GM18870 (cell line): ENCODE data around the gene BTBD9.

Source experiments
- ATAC-seq: cut with Tn5 transposase; IDR thresholded peaks from one replicate; pipeline ENCODE4 v1.9.1; 2021; ENCODE audit warnings: moderate library complexity; ENCODE audit not compliant: unreplicated experiment

BTBD9 gene

DNA sequence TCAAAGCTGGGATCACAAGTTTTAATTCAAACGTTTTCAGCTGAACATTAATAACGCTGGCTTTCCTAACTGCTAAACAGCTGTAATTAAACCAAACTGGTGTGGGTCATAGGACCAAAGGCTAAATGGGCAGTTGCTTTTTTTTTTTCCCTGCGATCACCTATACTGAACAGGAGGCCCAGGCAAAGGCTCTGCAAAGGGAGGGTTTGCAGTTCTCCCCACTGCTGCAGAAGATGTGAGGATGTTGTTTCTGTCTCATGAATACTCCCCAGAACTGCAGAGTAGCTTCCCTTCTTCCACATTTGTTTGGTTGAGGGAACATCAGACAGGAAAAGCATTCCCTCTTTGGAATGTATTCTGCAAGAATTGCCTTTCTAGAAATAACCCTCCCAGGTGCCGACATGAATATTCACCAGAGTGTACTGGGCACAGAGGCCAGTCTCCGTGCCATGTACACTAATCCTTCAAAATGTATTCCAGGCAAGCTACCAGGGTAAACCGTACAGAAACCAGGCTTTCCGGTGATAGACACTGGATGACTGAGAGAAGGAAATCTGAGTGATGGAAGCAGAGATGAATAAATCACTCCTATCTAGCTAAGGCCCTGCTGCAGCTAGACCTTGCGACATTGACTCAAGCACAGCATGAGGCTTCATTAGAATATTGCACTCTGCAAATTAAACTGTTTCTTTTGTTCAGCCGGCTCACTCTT, 370.1 kb downstream of the BTBD9 start:
- ATAC-seq, result no peak

DNA sequence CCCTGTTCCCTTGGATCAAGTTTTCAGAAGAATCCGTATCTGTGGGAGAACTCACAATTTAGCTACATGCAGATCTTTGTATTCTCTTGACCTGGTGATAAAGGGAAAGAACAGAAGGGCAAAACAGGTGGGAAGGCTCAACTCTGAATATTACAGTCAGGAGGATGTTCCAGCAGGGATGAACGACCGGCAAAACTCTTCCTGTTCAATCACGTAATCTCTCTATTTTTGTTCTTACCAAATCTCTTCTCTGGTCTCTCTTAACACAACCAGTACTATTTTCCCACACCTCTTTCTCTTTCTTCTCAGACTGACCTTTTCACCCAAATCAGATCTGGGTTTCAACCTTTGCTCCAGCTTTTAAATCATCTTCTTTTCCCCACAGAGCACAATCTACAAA, 371.4 kb downstream of the BTBD9 start:
- ATAC-seq, result no peak

DNA sequence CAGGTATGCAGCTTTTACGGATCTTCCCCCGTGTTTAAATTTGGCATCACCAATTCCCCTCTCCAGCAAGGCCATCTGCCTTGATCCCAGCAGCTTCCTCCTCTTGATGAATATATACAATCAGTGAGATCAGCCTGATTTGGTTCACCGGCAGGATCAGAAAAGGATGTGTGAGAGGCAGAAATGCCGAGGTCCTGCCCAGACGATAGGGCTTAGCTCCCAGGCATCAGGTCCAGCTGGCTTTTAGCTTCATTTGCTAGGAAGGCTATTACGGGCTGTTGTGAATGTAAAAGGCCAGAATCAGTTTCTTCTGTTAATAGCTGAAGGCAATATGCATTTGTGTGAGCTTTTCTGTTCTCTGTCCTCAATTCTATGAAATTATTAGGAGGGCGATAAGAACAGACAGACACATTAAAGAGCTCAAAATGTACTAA, 372.8 kb downstream of the BTBD9 start:
- ATAC-seq, result no peak

DNA sequence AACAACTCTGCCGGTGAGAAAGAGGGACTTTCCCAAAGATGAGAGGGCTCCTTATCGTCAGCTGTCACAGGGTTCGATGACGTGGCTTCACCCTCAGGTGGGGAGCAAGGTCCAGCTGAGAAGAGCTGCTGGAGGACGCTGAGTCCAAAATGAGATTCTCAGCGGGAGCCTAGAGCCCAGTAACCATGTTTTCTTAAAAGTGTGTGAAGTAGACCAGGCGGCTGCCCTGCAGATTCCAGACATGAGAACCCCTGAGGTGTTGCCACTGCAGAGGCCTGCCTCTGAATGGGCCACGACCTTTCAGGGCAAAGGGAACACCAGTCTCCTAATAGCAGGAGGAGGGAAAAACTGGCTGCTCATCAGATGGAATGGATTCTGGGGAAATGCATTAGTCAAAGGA, 375.1 kb downstream of the BTBD9 start:
- ATAC-seq, result no peak

DNA sequence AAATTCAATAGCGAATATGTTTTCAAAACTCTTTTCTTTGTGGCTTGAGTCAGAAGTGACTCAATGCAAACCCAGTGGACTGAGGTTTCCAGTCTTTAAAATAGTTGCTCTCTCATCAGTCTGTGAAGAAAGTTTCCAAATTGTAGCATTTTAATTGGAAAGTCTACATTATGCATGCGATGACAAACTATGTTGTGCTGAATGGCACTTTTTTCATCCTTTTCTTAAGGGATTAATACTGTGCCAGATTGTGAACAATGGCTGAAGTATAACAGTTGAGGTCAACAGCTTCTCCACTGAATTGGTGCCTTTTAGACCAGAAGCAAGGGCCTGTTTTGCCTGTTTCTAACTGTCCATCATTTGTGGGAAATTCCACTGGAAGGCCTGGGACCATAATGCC, 377.1 kb downstream of the BTBD9 start:
- ATAC-seq, result no peak

DNA sequence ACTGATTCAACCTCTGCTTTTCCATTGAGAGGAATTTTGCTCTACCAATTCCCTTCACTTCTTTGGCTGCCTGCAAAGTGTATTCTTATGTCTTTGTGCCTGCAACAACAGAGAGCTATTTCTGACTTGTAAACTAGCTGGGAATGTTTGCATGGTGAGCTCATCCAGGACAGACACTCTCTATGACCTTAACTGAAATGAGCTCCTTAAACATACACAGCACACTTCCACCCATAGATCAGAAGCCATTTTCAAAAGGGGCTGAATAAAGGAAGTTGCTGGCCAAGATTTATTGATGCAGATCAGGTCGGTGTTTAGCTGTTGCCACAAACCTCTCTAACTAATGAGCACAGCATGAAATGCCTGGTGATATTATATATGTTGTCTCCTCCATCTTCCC, 377.7 kb downstream of the BTBD9 start:
- ATAC-seq, result no peak

DNA sequence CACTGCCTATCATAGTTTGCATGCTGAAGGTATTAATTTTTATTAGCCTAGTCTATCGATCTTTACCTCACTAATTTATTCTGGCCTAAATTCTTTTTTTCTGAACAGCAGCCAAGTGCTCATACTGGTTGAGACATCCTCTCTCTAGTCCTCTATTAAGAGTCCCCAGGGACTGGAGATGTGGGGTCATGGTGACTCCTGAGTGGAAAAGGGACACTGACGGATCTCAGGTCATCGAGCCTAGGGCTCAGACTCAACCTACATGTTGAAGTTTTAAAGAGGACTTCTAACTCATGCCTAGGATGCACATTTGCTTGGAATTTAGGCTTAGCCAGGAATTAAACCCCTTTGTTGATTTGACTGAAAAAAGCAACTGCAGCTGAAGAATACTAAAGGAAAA, 378.1 kb downstream of the BTBD9 start:
- no peak for ATAC-seq

DNA sequence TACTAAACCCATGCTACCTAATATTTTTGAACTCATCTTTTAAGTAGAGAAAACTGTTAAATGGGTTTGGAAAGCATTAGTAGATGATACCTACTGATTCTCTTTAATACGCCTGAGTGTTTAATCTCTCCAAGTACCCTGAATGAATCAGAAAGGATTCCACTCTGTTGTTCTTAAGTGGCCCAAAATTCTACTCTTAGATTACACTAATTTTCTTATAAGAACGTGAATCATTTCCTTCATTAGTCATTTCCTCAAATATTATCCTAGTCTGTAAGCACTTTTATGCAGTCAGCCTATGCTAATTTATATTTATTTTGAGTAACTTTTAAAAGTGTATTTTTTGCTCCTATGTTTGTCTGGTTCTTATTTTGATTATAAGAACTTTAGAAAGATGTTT, 380.0 kb downstream of the BTBD9 start:
- ATAC-seq, result no peak

DNA sequence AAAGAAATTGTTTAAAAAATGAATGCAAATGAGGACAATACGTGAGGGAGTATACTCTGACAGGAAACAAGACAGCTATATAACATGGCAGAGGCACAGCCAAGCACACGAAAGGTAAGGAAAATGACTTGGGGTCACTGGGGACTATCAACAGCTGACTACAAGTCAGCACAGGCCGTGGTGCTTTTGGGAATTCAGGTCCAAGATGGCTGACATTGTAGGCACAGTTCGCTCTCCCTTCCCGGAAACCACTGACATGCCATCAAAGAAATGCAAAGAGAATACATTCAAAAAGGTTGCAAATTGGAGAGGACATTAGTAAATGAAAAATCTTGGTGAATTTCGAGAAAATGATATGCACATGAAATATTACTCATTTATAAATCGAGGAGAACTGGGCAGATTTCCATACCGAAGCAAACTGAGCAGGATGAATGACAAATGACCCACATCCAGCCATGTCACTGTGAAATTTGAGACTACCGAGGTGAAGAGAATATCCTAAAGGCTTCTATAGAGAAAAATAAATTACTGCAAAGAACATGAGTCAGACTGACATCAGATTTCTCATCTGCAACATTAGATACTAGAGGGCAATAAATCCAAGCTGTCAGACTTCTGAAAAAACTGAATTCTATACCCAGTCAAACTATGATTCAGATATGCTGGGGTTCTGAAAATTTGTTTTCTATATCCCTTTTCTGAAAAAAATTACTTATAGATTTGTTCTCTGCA, 391.1 kb downstream of the BTBD9 start:
- ATAC-seq, result no peak

DNA sequence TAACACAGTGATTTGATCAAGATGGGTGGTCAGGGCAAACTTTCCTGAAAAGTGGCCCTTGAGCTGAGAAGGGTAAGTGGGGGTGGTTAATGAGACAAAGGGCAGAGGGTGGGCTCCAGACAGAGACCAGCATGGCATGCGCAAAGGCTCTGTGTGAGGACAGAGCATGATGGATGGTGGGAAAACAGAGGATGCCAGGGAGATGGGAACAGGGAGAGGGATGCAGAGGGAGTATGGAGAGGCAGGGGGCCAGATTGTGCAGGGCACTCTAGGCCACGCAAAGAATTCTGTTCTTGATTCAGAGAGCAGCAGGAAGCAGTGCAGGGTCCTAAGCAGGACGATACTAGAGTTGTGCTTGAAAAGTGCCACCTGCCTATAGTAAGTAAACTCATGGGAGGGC, 394.4 kb downstream of the BTBD9 start:
- no peak for ATAC-seq

DNA sequence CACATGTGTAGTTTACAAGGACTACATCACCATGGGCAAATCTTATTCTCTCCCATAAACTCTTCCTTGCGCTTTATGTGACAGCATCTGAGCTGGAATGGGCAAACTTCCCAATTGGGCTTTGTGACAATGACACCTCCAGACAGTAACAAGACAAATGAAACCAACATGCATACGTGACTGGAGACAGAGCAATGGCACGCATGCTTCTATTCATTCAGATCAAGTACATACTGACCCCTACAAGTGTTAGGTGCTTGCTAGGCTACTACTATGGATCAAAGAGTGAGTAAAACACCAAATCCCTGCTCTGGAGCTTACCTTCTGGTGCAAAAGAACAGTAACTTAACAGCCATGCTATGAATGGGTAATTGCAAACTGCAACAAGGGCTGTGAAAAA, 394.9 kb downstream of the BTBD9 start:
- ATAC-seq, result no peak

DNA sequence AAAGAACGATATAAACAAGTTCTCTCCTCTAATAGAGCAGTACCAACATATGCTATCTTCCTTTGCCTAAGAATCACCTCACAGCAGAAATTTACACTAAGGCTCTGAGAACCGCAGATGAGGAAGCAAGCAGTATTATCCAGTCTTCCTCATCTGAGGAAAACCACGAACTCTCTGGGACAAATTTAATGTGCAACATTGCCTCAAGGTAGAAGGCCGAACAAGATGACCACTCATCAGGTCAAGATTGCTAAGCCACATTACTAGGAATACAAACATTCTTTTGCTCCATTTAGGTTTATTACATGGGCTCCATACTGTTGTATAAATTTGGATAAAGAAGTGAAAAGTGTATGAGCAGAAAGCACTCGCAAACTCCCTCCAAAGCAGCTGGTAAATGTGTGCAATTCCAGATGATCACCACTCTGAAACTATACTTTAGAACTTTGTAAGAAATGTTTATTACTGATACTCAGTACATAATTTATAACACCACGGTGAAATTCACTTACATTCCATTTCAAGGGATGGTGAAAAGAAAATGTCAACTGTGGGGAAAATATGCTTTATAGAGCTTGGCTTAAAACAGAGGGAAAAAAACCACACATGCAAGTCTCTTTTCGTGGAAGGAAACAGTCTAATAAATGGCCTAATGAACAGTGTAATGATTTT, 398.4 kb downstream of the BTBD9 start:
- no peak for ATAC-seq

DNA sequence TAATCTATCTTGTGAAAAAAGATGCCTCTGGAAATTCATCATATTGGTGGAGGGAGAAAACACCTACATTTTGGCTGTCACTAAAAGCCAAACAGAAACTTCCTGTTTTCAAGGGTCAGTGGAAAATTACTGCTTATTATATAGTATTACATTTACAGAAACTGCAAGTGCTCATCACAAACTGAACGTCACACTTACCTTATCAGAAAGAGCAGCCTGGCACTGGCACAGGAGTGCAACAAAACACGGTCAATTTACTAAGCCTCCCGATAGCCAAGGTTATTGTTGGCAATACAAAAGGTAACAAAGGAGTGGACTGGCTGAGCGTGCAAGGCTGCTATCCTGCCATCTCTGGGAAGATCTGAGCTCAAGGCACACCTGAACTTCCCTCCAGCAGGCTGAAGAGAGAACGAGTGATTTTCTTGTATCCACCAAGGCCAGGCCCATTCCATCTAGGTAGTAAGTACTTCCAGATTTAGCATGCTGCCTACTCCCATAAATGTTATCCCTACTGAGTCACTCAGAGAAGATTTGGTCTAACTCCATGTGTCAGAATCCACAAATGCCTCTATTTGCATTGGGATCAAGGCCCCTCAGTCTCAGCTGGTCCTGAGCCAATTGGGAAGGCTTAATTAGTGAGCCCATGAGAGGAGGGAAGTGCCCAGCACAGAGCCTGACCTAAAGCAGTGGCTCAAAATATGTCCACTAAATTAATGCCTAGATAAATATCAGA, 399.8 kb downstream of the BTBD9 start:
- no peak for ATAC-seq

DNA sequence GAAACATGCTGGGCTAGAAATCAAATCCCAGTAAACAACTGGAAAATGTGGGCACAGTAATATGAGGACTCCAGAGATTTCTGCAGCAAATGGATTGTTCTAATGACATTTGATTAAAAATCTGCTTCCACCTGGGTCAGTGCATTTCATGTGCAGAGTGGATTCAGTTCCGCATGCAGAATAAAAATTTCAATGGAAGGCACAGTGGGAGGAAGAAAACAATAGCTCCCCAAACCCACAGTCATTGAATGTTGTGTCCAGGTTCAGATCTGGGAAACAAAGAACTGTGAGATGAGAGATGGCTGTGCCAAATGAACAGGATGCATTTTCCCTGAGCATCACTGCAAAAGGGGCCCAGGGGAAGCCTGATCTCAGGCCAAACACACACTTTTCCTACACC, 403.1 kb downstream of the BTBD9 start:
- no peak for ATAC-seq

DNA sequence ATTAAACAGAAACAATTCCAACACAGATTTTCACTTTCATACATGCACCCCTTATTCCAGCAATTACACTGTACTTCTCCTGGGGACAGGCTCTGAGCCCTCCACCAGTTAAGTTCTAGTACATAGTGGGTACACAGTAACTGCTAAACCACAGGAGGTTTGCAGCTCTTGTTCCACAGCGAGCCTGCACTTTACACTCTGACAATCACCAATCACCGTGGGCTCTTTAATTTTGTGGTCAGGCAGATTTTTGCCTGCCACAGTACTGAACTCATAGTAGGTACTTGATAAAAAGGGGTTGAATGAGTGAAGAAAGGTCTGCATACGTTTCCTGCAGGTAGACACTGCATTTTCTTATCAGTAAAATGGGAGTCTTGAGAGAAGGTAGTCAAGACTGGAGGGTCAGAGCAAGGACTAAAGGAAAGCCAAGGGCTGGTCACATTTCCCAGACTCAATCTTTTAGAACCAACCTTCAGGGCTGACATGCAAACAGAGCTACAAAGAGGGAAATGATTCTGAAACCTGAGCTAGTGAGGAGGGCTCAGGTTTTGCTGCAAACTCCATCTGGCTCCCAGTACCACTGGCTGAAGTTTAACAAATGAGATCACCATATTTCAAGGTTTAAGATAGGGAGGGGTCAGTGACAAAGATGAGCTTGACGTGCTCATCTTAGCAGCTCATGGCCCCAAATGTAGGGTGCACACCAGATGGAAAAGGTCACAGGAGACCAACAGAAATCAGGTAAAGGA, 404.6 kb downstream of the BTBD9 start:
- peak; percentile 64 for ATAC-seq

DNA sequence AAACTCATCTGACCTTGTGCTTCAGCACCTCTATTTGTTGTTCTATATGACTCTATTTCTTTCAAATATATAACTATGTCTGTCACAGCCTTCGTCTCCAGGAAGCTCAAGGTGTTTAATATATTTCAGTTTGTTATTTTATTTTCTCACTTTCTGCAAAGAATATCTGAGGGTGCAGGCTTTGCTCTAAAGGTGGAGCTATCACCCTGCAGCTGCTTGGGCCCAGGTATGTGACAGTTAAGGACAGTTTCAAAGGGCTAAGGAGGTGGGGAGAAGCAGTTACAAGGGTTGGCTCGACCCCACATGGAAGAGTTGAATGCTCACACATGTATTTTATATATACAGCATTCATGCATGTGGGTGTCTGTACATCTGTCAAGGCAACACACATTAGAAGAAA, 405.6 kb downstream of the BTBD9 start:
- ATAC-seq, result no peak

DNA sequence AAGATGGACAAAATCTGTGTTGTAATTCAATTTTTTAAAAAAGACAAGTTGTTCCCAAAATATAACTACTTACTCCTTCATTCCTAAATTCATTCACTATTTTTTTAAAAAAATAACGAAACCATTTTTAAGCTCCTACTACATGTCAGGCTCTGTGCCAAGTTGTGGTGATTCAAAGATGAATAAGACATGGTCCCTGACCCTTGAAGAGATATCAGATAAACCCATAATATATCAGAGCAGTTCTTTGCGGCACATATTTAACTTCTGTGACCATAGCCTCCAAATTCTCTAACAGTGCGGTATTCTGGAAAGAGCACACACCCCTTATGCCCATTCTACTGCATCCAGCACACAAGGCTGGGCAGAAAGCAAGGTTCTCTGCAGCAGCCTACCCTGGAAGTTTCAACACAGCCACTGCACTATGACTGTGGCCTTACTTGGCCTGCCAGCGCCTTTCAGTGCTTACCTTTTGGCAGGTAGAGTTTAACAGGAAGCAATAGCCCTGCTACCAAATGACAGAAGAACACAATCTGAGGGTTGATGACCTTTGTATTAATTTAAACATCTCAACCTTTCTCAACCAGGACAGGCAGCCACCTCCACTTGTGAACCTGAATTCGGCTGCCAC, 406.5 kb downstream of the BTBD9 start:
- no peak for ATAC-seq

DNA sequence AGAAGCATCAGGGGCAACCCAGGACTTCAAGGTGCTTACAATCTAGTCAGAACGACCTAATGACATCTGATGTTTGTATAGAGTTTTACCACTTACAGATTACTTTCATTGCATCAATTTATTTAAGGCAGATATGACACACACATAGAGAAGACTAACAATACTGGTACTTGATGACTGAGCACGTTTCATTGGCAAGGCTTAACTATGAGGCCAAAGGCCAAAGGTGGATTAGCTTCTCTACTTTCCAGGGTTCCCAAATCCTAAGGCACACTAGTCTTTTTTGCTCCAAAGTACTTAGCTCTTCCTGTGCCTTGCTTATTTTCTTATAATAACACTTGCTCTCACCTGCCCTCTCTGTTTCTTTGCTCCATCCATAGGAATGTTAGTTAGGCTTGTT, 414.0 kb downstream of the BTBD9 start:
- ATAC-seq, result no peak

DNA sequence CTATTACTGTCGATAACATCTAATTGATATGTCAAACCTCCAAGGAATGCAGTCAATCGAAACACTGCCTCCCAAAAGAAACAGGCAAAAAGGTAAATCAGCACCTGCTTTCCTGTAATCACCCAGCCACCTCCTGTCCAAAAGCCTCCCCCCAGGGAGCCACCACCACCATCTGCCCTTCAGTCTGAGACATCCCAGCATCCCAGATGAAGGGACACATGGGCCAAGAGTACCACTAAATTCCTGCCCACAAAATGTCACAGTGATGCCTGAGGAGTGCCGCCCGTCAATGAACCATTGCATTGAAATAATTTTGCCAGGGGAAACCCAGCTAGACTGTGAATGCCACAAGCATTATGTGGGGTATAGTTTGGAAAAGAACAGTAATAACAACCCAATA, 418.5 kb downstream of the BTBD9 start:
- ATAC-seq, result no peak

DNA sequence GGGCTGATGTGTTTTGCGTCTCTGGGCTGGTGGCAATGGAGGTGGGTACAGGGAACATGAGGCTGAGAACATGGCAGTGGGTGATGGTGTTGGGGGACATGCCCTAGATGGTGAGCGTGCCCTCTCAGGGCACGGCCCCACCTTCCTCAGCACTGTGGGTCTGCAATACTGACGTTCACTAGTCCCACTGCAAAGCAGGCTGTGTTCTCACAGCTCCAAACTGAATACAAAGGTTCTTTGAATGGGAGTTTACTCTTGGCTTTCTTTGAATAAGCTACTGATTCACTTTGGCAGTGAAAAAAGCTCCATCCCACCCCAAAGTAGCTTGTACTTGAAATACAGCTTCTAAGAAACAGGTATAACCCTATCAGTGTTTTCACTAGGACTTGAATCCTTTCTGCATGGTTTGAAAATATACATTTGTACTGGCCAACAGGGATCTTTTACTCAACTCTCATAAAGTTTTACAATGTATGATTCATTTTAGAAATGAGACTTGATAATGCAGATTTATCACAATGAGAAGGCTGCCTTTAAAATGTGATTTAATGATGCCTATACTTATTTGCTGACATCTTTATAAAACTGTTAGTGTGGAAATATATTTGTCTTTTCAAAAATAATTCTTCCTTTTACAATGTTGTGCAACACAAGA, 419.5 kb downstream of the BTBD9 start:
- no peak for ATAC-seq
